Measurements from ENCODE around the gene NR2F6.

NR2F6 gene

GRCh38 chr19:17245535-17245984 is at the start of gene NR2F6:
Gene NR2F6, minus strand, starts transcription at chr19:17245919. Its CDS starts 699 bp downstream, at chr19:17245220.
- H3K27ac ChIP-seq (ENCODE audit: low read depth in 2 of 2, low read length in 2 of 2): peak within 1 kb of the TSS; percentile 94 to 95

GRCh38 chr19:17294051-17294891 is 48.6 kb upstream of the NR2F6 start:
- Histone ChIP-seq H3K27ac (ENCODE audit: low read depth in 2 of 2, low read length in 2 of 2) (no peak overlapping the region), H3K9ac (ENCODE audit: low read depth in 1 of 2, low read length in 2 of 2) (no peak overlapping the region), H3K27me3 (ENCODE audit: control insufficient read depth in 2 of 2, insufficient read depth in 2 of 2, low read length in 2 of 2) (no peaks in the 10 kb centered on the region), H3K9me3 (ENCODE audit: control insufficient read depth in 2 of 2, low read length in 2 of 2) (no peaks in the 10 kb centered on the region), H3K36me3 (ENCODE audit: control insufficient read depth in 2 of 2, insufficient read depth in 2 of 2, low read length in 2 of 2) (peaks cover 0 to 3% of the 10 kb centered on the region in 2 donors), H3K4me3 (ENCODE audit: low read length in 2 of 2) (no peak overlapping the region), H3K4me1 (ENCODE audit: control insufficient read depth in 2 of 2, insufficient read depth in 2 of 2, low read length in 2 of 2) (peaks cover 4% of the 10 kb centered on the region in 2 donors)

More at GRCh38 chr19:17245535-17245984, at the start of gene NR2F6:
- H3K4me1 ChIP-seq (ENCODE audit: control insufficient read depth in 2 of 2, insufficient read depth in 2 of 2, low read length in 2 of 2): peaks cover 49 to 52% of the 10 kb centered on the region in 2 donors
- H3K36me3 ChIP-seq (ENCODE audit: control insufficient read depth in 2 of 2, insufficient read depth in 2 of 2, low read length in 2 of 2): peaks cover 0 to 2% of the 10 kb centered on the region in 2 donors
- no peaks in the 10 kb centered on the region for H3K9me3 ChIP-seq (ENCODE audit: control insufficient read depth in 2 of 2, low read length in 2 of 2)
- peak within 1 kb of the TSS; percentile 81 to 86 for H3K4me3 ChIP-seq (ENCODE audit: low read length in 2 of 2)
- H3K27me3 ChIP-seq (ENCODE audit: control insufficient read depth in 2 of 2, insufficient read depth in 2 of 2, low read length in 2 of 2): no peaks in the 10 kb centered on the region
- peak within 1 kb of the TSS; percentile 81 to 92 for H3K9ac ChIP-seq (ENCODE audit: low read depth in 1 of 2, low read length in 2 of 2)

DNA sequence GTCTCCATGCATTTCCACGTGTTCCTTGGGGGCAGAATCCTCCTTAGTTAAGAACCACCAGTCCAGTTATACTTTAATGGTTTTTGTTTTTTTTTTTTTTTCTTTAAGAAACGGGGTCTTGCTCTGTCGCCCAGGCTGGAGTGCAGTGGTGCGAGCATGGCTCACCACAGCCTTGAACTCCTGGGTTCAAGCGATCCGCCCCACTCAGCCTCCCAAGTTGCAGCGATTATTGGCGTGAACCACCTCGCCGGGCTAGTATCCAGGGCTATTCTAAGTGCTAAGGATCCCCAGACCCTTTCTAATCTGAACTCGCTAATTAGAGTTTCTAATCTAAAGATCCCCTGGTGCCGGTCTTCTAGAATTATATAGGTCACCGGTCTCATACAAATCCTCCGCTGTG is 47.9 kb upstream of the NR2F6 start:
- no peak overlapping the region for H3K4me3 ChIP-seq (ENCODE audit: low read length in 2 of 2)
- H3K36me3 ChIP-seq (ENCODE audit: control insufficient read depth in 2 of 2, insufficient read depth in 2 of 2, low read length in 2 of 2): peaks cover 0 to 3% of the 10 kb centered on the region in 2 donors
- no peaks in the 10 kb centered on the region for H3K27me3 ChIP-seq (ENCODE audit: control insufficient read depth in 2 of 2, insufficient read depth in 2 of 2, low read length in 2 of 2)

GRCh38 chr19:17292301-17293074 is 46.8 kb upstream of the NR2F6 start:
- H3K4me3 ChIP-seq (ENCODE audit: low read length in 2 of 2): peak overlapping the region; percentile 67 to 82
- H3K9me3 ChIP-seq (ENCODE audit: control insufficient read depth in 2 of 2, low read length in 2 of 2): no peaks in the 10 kb centered on the region
- H3K36me3 ChIP-seq (ENCODE audit: control insufficient read depth in 2 of 2, insufficient read depth in 2 of 2, low read length in 2 of 2): no peaks in the 10 kb centered on the region
- peak overlapping the region; percentile 36 to 56 for H3K27ac ChIP-seq (ENCODE audit: low read depth in 2 of 2, low read length in 2 of 2)
- no peaks in the 10 kb centered on the region for H3K27me3 ChIP-seq (ENCODE audit: control insufficient read depth in 2 of 2, insufficient read depth in 2 of 2, low read length in 2 of 2)
- peak overlapping the region; percentile 56 to 59 for H3K9ac ChIP-seq (ENCODE audit: low read depth in 1 of 2, low read length in 2 of 2)
- peaks cover 4% of the 10 kb centered on the region in 2 donors for H3K4me1 ChIP-seq (ENCODE audit: control insufficient read depth in 2 of 2, insufficient read depth in 2 of 2, low read length in 2 of 2)

More for the DNA sequence above, 47.9 kb upstream of the NR2F6 start:
- Histone ChIP-seq H3K4me1 (ENCODE audit: control insufficient read depth in 2 of 2, insufficient read depth in 2 of 2, low read length in 2 of 2) (peaks cover 4% of the 10 kb centered on the region in 2 donors), H3K9me3 (ENCODE audit: control insufficient read depth in 2 of 2, low read length in 2 of 2) (no peaks in the 10 kb centered on the region), H3K9ac (ENCODE audit: low read depth in 1 of 2, low read length in 2 of 2) (no peak overlapping the region), H3K27ac (ENCODE audit: low read depth in 2 of 2, low read length in 2 of 2) (no peak overlapping the region)

- no peak overlapping the region for H3K27ac ChIP-seq (ENCODE audit: low read depth in 2 of 2, low read length in 2 of 2)
- no peaks in the 10 kb centered on the region for H3K27me3 ChIP-seq (ENCODE audit: control insufficient read depth in 2 of 2, insufficient read depth in 2 of 2, low read length in 2 of 2)
- H3K9ac ChIP-seq (ENCODE audit: low read depth in 1 of 2, low read length in 2 of 2): no peak overlapping the region
Observed at GRCh38 chr19:17289489-17289888, 43.8 kb upstream of the NR2F6 start.

GRCh38 chr19:17286752-17287151 is 41.0 kb upstream of the NR2F6 start:
- Histone ChIP-seq H3K9ac (ENCODE audit: low read depth in 1 of 2, low read length in 2 of 2) (no peak overlapping the region), H3K36me3 (ENCODE audit: control insufficient read depth in 2 of 2, insufficient read depth in 2 of 2, low read length in 2 of 2) (no peaks in the 10 kb centered on the region), H3K4me1 (ENCODE audit: control insufficient read depth in 2 of 2, insufficient read depth in 2 of 2, low read length in 2 of 2) (peaks cover 6 to 8% of the 10 kb centered on the region in 2 donors), H3K27me3 (ENCODE audit: control insufficient read depth in 2 of 2, insufficient read depth in 2 of 2, low read length in 2 of 2) (peaks cover 0 to 4% of the 10 kb centered on the region in 2 donors), H3K9me3 (ENCODE audit: control insufficient read depth in 2 of 2, low read length in 2 of 2) (no peaks in the 10 kb centered on the region), H3K4me3 (ENCODE audit: low read length in 2 of 2) (no peak overlapping the region), H3K27ac (ENCODE audit: low read depth in 2 of 2, low read length in 2 of 2) (no peak overlapping the region)

More at GRCh38 chr19:17289489-17289888, 43.8 kb upstream of the NR2F6 start:
- Histone ChIP-seq H3K36me3 (ENCODE audit: control insufficient read depth in 2 of 2, insufficient read depth in 2 of 2, low read length in 2 of 2) (no peaks in the 10 kb centered on the region), H3K4me3 (ENCODE audit: low read length in 2 of 2) (no peak overlapping the region), H3K4me1 (ENCODE audit: control insufficient read depth in 2 of 2, insufficient read depth in 2 of 2, low read length in 2 of 2) (peaks cover 4% of the 10 kb centered on the region in 2 donors), H3K9me3 (ENCODE audit: control insufficient read depth in 2 of 2, low read length in 2 of 2) (no peaks in the 10 kb centered on the region)

- Histone ChIP-seq H3K27ac (ENCODE audit: low read depth in 2 of 2, low read length in 2 of 2) (no peak overlapping the region), H3K4me1 (ENCODE audit: control insufficient read depth in 2 of 2, insufficient read depth in 2 of 2, low read length in 2 of 2) (peaks cover 9 to 11% of the 10 kb centered on the region in 2 donors), H3K27me3 (ENCODE audit: control insufficient read depth in 2 of 2, insufficient read depth in 2 of 2, low read length in 2 of 2) (peaks cover 0 to 4% of the 10 kb centered on the region in 2 donors), H3K4me3 (ENCODE audit: low read length in 2 of 2) (no peak overlapping the region), H3K9me3 (ENCODE audit: control insufficient read depth in 2 of 2, low read length in 2 of 2) (no peaks in the 10 kb centered on the region), H3K36me3 (ENCODE audit: control insufficient read depth in 2 of 2, insufficient read depth in 2 of 2, low read length in 2 of 2) (no peaks in the 10 kb centered on the region), H3K9ac (ENCODE audit: low read depth in 1 of 2, low read length in 2 of 2) (no peak overlapping the region)
Observed at GRCh38 chr19:17286263-17286662, 40.5 kb upstream of the NR2F6 start.

GRCh38 chr19:17285415-17286135 is 39.9 kb upstream of the NR2F6 start:
- H3K27me3 ChIP-seq (ENCODE audit: control insufficient read depth in 2 of 2, insufficient read depth in 2 of 2, low read length in 2 of 2): peaks cover 0 to 4% of the 10 kb centered on the region in 2 donors
- no peak overlapping the region for H3K4me3 ChIP-seq (ENCODE audit: low read length in 2 of 2)
- H3K36me3 ChIP-seq (ENCODE audit: control insufficient read depth in 2 of 2, insufficient read depth in 2 of 2, low read length in 2 of 2): no peaks in the 10 kb centered on the region
- H3K9ac ChIP-seq (ENCODE audit: low read depth in 1 of 2, low read length in 2 of 2): no peak overlapping the region
- no peak overlapping the region for H3K27ac ChIP-seq (ENCODE audit: low read depth in 2 of 2, low read length in 2 of 2)
- peaks cover 9 to 11% of the 10 kb centered on the region in 2 donors for H3K4me1 ChIP-seq (ENCODE audit: control insufficient read depth in 2 of 2, insufficient read depth in 2 of 2, low read length in 2 of 2)
- H3K9me3 ChIP-seq (ENCODE audit: control insufficient read depth in 2 of 2, low read length in 2 of 2): no peaks in the 10 kb centered on the region

DNA sequence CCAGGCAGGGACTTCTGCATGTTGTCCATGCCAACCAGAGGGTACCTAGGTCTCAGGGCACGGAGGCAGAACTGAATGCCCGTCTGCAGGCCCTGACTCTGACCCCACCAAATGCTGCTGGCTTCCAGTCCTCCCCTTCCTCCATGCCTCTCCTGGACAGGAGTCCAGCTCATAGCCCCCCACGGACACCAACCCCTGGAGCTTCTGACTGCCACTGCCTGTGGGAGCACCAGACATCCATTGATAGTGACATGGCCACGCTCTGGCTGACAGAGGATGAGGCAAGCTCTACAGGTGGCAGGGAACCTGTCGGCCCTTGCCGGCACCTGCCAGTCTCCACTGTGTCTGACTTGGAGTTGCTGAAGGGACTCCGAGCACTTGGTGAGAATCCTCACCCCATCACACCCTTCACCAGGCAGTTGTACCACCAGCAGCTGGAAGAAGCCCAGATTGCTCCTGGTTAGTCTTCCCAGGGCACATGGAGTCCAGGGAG is 37.8 kb upstream of the NR2F6 start:
- Histone ChIP-seq H3K36me3 (ENCODE audit: control insufficient read depth in 2 of 2, insufficient read depth in 2 of 2, low read length in 2 of 2) (peaks cover 2% of the 10 kb centered on the region in 2 donors), H3K27me3 (ENCODE audit: control insufficient read depth in 2 of 2, insufficient read depth in 2 of 2, low read length in 2 of 2) (peaks cover 0 to 4% of the 10 kb centered on the region in 2 donors), H3K9me3 (ENCODE audit: control insufficient read depth in 2 of 2, low read length in 2 of 2) (no peaks in the 10 kb centered on the region), H3K9ac (ENCODE audit: low read depth in 1 of 2, low read length in 2 of 2) (no peak overlapping the region), H3K27ac (ENCODE audit: low read depth in 2 of 2, low read length in 2 of 2) (no peak overlapping the region), H3K4me1 (ENCODE audit: control insufficient read depth in 2 of 2, insufficient read depth in 2 of 2, low read length in 2 of 2) (peaks cover 9 to 11% of the 10 kb centered on the region in 2 donors), H3K4me3 (ENCODE audit: low read length in 2 of 2) (no peak overlapping the region)
